ENCODE results near the gene LTBP3. TPM values are rescaled to one million over a fixed set of nuclear protein-coding genes. Genes with fewer than 3 reads are reported as not detected.

LTBP3 gene
- total and polyA plus RNA-seq, 2 of the 13 experiments (the other 11 are each of a cell fraction or from before 2014, with no cell fraction given), result 12.2 to 68.1 TPM

GRCh38 chr11:65557280-65558001 is 718 bp downstream of the LTBP3 start (continued):
- TF ChIP-seq ZFX (CRISPR knock-in tag; IDR thresholded peaks at IDR 0.05; ENCODE audit: low read depth) (peak; percentile 88), CBX5 (CRISPR knock-in tag; IDR thresholded peaks at IDR 0.05; ENCODE audit: borderline replicate concordance) (peak; percentile 24; the same call in 1 of the 2 replicates), RFXANK (CRISPR knock-in tag; IDR thresholded peaks at IDR 0.05) (no peak), ARID4A (CRISPR knock-in tag; IDR thresholded peaks at IDR 0.05; ENCODE audit: borderline replicate concordance) (peak; percentile 48; the same call in 1 of the 2 replicates), ZNF839 (CRISPR knock-in tag; IDR thresholded peaks at IDR 0.05; ENCODE audit: borderline replicate concordance) (peak; percentile 78; the same call in 1 of the 2 replicates), ZNF512B (CRISPR knock-in tag; IDR thresholded peaks at IDR 0.05; ENCODE audit: borderline replicate concordance) (peak; percentile 49; the same call in 1 of the 2 replicates), NR2C2 (CRISPR knock-in tag; IDR thresholded peaks at IDR 0.05; ENCODE audit: borderline replicate concordance) (peak; percentile 48; the same call in 1 of the 2 replicates), THAP7 (CRISPR knock-in tag; IDR thresholded peaks at IDR 0.05) (0 out of 2 replicates have a peak, but pooled peaks have one; percentile 28), KDM4B (CRISPR knock-in tag; IDR thresholded peaks at IDR 0.05) (0 out of 2 replicates have a peak, but pooled peaks have one; percentile 52), ZNF558 (CRISPR knock-in tag; IDR thresholded peaks at IDR 0.05; ENCODE audit: borderline replicate concordance) (0 out of 2 replicates have a peak, but pooled peaks have one; percentile 62), ZBTB7B (CRISPR knock-in tag; IDR thresholded peaks at IDR 0.05) (peak; percentile 68; the same call in 1 of the 2 replicates), NCOR1 (IDR thresholded peaks at IDR 0.05; ENCODE audit: borderline replicate concordance, low read length) (0 out of 2 replicates have a peak, but pooled peaks have one; percentile 28), CREM (IDR thresholded peaks at IDR 0.05) (peak; percentile 42; the same call in 1 of the 2 replicates), CREM (CRISPR knock-in tag; IDR thresholded peaks at IDR 0.05) (no peak), HDAC2 (CRISPR knock-in tag; IDR thresholded peaks at IDR 0.05) (peak; percentile 40; the same call in 1 of the 2 replicates), ZNF761 (CRISPR knock-in tag; conservative IDR thresholded peaks at IDR 0.05) (0 out of 2 replicates have a peak, but pooled peaks have one; percentile 42), GZF1 (CRISPR knock-in tag; IDR thresholded peaks at IDR 0.05) (no peak), ZNF441 (CRISPR knock-in tag; IDR thresholded peaks at IDR 0.05; ENCODE audit: borderline replicate concordance) (peak; percentile 57; the same call in 1 of the 2 replicates), SAP130 (CRISPR knock-in tag; IDR thresholded peaks at IDR 0.05; ENCODE audit: low read depth) (peak; percentile 75)
